GM18907 (cell line): ENCODE data around the gene LIPA.
A peak's percentile ranks its signal among the peaks of the same experiment; 100 is the strongest.

Source experiments
- ATAC-seq: cut with Tn5 transposase; IDR thresholded peaks from one replicate; pipeline ENCODE4 v1.9.1; 2021; ENCODE audit warnings: mild to moderate bottlenecking, moderate library complexity; ENCODE audit not compliant: unreplicated experiment

Gene LIPA

DNA sequence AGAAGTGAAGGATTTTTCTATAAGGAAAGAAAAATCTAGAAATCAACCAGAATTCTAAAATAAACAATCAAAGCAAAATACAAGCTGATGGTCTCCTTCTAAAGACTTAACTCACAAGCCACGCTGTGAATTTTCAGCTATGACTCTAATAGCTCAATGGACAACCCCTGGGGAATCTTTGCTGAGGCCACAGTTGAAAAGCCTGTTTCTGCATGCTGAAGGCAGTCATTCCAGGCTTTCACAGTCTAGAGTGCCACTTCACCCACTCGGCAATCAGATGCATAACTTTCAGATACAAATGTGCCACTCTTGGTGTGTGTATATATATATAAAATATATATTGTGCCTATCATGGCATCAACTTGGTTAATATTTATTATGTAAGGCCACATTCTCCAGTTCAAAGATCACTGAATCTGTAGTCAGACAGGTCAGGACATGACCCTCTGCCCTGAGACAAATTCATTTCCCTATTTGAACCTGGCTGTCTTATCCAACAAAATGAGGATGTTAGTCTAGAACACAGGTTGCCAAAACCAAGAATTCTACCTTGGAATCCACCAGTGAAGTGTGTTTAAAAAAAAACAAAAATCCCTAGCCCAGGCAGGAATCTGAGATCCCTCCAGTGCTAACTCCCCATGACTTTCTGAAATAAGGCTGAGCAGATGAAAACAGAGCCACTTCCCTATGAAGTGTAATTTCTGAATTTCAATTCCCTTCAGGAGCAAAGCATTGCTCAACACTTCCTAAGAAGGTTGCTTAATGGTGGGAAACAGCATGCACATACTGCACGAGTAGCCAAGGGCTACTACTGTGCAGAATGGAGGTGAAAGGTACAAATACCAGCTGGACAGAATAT lies 9.9 kb downstream of the LIPA start:
- ATAC-seq: peak; percentile 40

GRCh38 chr10:89241026-89241425 lies 10.5 kb downstream of the LIPA start:
- ATAC-seq: no peak

DNA sequence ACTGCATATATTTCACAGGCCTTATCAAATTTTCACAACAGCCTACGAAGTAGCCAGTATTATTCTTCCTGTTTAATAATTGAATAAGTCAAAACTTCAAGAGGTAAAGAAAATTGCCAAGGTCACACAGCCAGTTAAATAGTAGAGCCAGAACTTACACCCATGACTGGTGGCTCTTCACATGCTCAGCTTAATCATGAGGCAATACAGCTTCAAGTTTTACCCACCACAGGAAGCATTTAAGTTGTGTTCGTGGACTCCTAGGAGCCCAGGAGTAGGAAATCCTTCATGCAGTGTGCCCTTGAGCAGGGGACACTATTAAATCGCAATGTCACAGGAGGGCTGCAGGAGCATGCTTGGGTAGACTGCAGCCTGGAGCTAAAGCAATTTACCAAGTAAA lies 11.1 kb downstream of the LIPA start:
- ATAC-seq: no peak

DNA sequence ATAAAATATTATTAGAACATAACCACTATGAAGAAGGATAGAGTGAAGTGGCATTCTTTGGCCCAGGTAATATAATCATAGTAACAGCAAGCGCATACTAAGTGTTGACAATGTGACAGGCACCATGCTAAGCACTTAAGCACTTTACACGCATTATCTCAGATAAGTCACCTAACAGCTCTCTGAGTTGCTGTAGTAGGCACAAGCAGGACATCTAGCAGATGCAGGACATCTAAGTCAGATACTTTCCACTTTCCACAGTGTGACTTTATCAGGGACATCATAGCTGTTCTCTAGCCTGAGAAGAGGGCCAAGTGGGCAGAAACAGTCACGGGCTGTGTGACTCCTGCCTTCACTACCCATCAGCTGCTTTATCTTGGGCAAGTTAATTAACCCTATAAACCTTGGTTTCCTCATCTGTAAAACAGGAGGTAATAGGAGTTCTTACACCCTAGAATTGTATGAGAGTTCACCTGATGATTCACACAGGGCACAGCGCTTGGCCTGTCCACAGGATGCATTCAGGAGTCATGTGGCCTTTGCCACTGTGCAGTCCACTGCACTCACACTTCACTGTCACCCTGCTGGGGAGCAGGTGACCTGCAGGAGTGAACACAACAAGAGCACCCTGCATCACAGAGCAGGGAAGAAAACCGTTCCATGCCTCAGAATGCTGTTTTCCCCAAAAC lies 12.5 kb downstream of the LIPA start:
- ATAC-seq: no peak

DNA sequence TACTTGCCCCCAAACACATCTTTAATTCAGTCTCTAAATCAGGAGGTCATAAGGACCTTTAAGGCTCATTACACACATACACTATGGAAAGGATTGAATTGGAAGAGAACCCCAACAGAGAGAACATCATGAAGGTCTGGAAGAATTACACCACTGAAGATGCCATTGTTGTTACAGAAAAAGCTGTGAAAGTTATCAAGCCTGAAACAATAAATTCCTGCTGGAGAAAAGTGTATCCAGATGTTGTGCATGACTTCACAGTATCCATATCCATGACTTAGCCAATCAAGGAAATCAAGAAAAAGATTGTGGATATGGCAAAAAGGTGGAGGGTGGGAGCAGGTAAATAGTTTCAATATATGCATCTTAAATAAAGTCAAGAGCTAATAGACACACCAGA lies 13.7 kb downstream of the LIPA start:
- ATAC-seq: no peak

GRCh38 chr10:89236226-89236797 lies 15.3 kb downstream of the LIPA start:
- ATAC-seq: no peak

DNA sequence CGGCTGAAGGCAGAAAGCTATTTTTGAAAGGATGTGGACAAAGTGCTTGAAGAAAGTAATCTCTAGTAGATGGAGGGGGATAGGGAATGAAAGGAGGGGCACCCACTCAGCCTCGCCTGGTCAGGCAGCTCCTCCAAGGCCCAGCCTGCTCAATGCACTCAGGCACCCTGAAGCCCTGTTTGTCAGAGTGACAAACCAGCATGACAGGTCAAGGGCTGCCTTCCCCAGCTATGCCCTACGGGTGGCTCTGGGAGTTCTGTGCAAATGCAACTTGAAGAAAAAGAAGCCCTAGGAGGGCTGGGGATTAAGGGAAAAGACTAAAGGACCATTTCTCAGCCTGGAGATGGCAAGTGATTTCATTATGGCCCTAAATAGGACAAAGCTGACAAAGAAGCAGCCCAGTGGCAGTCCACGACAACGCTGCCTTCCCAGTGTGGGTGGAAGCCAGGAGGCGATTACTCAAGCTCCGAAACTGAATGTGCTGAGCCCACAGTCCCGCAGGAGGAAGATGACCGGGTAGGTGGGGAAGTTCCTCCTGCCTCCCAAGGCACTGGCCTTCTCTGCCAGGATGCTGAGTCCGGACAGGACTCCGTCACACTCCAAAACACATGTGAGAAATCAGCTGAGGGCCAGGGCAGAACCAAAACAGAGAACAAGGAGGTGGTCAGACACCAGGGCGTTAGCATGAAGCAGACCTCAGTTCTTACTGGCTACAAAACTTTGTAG lies 16.3 kb downstream of the LIPA start:
- no peak for ATAC-seq

- ATAC-seq: no peak
These were observed 18.5 kb downstream of the LIPA start for GRCh38 chr10:89233033-89233432.

DNA sequence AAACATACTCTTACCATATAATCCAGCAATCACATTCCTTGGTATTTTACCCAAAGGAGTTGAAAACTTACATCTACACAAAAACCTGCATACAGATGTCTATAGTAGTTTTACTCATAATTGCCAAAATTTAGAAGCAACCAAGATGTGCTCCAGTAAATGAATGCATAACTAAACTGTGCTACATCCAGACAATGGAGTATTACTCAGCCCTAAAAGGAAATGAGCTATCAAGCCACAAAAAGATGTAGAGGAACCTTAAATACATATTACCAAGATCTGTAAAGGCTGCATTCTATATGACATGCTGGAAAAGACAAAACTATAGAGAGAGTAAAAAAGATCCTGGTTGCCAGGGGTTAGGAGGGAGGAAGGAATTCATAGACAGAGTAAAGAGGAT lies 22.6 kb downstream of the LIPA start:
- ATAC-seq: no peak

GRCh38 chr10:89228146-89228545 lies 23.4 kb downstream of the LIPA start:
- ATAC-seq: no peak

DNA sequence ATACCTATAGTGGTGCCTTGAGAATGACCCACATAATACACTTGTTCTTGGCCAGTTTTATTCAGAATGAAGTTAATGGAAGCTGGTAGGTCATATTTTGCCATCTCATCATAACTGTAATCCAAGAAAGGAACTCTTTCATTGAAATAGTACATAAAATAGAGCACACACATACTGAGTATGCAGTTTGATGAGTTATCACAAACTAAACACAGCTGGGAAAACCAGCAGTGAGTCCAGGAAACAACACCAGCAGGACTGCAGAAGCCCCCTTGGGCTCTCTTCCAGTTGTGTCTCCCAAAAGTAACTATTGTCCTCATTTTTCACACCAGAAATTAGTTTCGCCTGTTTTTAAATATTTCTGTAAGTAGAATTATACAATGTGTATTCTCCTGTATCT lies 24.7 kb downstream of the LIPA start:
- no peak for ATAC-seq

GRCh38 chr10:89224739-89225443 lies 26.7 kb downstream of the LIPA start:
- ATAC-seq: no peak

GRCh38 chr10:89221919-89222318 lies 29.7 kb downstream of the LIPA start:
- no peak for ATAC-seq

DNA sequence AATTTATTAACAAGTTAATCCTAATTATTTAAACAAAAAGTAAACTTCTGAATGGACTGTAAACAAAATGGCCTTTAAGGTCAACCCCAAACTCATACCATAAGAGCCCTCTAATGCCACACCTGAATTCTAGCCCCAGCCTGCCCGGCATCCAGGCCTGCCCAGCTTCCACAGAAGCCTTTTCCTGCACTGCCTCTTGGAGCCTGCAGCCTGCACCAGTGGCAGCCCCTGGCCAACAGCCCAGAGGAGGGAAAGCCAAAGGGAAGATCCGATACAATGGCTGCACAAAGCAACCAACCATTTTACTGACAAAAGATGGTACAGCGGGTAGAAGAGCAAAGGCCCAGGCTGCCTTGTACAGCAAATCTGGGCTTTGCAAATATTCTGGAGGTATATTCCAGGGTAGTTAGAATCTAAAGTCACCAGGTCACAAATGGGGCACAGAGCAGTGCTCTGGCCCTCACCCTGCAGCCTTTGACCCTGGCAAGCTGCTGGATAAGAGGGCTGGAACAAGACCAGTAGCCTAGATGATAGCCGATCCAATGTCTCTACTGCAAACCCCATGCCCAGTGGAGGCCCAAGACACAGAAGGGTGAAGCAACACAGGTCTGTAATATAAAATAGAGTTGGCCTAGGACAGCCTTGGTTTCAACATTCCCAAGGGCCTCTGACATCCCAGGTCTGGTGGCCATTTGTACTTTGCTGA lies 31.9 kb downstream of the LIPA start:
- ATAC-seq: no peak

DNA sequence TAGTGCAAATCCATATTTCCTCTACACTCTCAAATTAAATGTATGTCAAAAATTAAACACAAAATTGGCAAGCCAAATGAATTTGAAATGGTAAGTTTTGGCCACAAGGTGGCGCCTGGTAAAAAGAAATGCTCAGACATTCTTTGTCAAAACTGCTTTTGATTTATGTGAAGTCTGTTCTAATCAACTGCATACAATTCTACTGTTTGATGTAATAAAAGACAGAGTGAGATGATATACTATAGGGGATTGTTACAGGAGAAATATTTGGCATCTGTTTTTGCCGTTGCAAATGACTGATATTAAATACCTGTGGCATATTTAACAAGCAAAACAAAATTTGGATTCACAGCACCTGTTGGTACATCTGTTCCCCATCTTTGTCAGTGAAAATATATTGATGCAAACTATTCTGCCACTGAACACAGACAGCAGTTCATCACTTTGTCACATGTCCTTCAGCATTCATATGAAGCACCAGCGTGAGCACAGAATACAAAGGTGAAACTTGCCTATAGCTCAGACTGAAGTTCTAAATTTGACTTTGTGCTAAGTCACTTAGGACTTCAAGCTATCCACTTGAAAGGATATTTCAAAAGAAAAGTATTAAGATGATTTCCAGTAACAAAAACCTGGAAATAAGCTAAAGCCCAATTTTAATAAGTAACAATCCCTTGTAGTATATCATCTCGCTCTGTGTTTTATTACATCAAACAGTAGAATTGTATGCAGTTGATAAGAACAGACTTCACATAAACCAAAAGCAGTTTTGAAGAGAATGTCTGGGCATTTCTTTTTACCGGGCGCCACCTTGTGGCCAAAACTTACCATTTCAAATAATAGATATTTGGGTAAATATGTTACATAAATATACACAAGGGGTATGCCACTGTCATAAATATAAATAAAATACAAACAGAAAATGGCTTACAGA lies 34.3 kb downstream of the LIPA start:
- no peak for ATAC-seq

DNA sequence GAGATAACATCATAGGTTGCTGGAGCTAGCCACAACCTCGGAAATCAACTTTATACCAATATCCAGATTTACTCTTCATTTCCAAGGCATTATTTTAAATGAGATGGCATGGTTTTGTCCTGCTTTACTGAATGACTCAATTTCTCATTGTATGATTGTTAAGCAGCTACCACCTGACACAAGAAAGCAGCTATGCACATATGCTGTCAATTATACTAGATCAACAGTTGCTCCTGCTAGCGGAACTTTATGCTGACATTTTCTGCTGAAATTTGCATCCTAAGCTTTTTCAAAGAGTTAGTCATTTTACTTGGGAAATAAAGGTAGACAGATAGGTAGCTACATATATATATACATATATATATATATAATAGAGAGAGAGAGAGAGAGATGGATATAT lies 35.5 kb downstream of the LIPA start:
- ATAC-seq: no peak

- ATAC-seq: no peak
These were observed 36.1 kb downstream of the LIPA start for GRCh38 chr10:89215511-89215910.

DNA sequence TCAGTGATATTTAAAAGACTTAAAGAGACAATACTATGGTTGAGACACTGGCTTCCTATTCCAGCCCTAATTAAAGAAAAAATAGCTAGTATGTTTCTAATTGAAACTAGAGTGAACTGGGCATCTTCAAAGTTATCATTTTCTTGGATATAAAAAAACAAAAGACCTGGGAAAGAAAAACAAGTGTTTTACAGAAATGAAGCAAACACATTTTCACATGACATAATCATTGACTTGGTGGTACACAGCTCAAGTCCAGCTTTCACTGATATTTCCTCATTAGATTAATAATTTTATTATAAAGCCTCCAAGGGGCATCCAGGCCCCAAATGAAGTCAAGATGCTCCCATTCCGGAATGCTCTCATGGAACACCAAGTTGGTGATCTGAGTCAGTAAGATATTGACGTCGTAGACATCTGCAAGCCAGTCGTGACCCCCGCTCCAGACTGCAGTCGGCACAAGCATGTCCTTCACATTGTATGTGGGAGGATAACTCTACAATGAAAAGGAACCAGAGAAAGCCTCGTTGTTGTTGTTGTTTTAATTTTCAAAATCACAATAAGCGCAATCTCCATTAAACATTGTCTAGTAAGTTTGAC lies 36.9 kb downstream of the LIPA start:
- ATAC-seq: no peak
